Activated CD4-positive, alpha-beta T cell treated with anti-CD3 and anti-CD28 coated beads, Interleukin-2, amount 50 U/mL, for 24 hours (primary cell): ENCODE measurements around the gene ADCY7.

ENCODE experiments used
- DNase-seq, 2 donors: peaks; one replicate each; pipeline ENCODE4 v3.0.0-alpha.2; 2020; ENCODE audit warnings: low read depth in 1 of 2, low spot score in 1 of 2

ADCY7 gene

GRCh38 chr16:50279504-50279865 lies 13.1 kb downstream of the ADCY7 start:
- no peak for DNase-seq

GRCh38 chr16:50280932-50281331 lies 14.6 kb downstream of the ADCY7 start:
- DNase-seq: no peak

GRCh38 chr16:50281391-50282009 lies 15.1 kb downstream of the ADCY7 start:
- no peak for DNase-seq

- DNase-seq: no peak
Observed at GRCh38 chr16:50282010-50282538, 15.7 kb downstream of the ADCY7 start.

- DNase-seq: no peak
Observed at GRCh38 chr16:50282955-50283631, 16.7 kb downstream of the ADCY7 start.

GRCh38 chr16:50284131-50284911 lies 18.0 kb downstream of the ADCY7 start:
- DNase-seq: no peak

GRCh38 chr16:50285406-50286003 lies 19.2 kb downstream of the ADCY7 start:
- DNase-seq: no peak

- no peak for DNase-seq
Observed at GRCh38 chr16:50286681-50287080, 20.3 kb downstream of the ADCY7 start.

GRCh38 chr16:50288026-50288425 lies 21.7 kb downstream of the ADCY7 start:
- DNase-seq: no peak

- DNase-seq: no peak
Observed at GRCh38 chr16:50288920-50289319, 22.6 kb downstream of the ADCY7 start.

GRCh38 chr16:50289950-50290764 lies 23.8 kb downstream of the ADCY7 start:
- DNase-seq: no peak

GRCh38 chr16:50290856-50291255 lies 24.5 kb downstream of the ADCY7 start:
- no peak for DNase-seq

GRCh38 chr16:50291719-50292565 lies 25.6 kb downstream of the ADCY7 start:
- no peak for DNase-seq

GRCh38 chr16:50292566-50292948 lies 26.2 kb downstream of the ADCY7 start:
- no peak for DNase-seq

GRCh38 chr16:50293041-50293783 lies 26.9 kb downstream of the ADCY7 start:
- DNase-seq: no peak

- no peak for DNase-seq
Observed at GRCh38 chr16:50293994-50294855, 27.9 kb downstream of the ADCY7 start.

GRCh38 chr16:50294955-50295354 lies 28.6 kb downstream of the ADCY7 start:
- no peak for DNase-seq

- no peak for DNase-seq
Observed at GRCh38 chr16:50295541-50296132, 29.3 kb downstream of the ADCY7 start.
